Measurements from ENCODE around the gene ADGRL1. TPM values are rescaled to one million over a fixed set of nuclear protein-coding genes. Genes with fewer than 3 reads are reported as not detected.
"Not testable (repeated sequence)": the region's sequence is repeated elsewhere in the genome, so short reads cannot be mapped to it uniquely, and the experiment has no call there.

The ADGRL1 gene
- total and polyA plus RNA-seq, 2 of the 8 experiments (the other 6 are each of a cell fraction or from before 2014, with no cell fraction given), result 95.6 to 112 TPM

DNA sequence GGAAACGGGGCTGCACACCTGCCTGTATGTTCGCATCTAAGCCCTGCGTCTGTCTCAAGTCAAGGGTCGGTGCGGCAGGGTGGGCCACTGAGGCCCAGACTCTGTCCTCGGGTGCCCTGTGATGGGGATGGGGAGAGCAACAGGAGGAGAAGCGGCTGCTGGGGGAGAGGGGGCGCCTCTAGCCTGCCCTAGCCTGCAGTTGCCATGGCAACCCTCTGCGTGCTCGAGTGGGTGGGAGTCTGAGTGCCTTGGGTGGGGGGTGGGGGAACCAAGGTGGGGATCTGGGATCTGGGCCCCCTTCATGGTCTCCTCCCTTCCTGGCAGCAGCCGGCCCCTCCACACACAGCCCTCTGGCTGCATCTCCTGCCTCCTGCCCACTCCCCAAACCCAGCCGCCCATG is 10.8 kb downstream of the ADGRL1 start:
- H3K4me1 ChIP-seq (replicated peaks in 1 of 4; ENCODE audit: control insufficient read depth in 3 of 4, insufficient read depth in 4 of 4, low read length in 3 of 4); H2BK20ac ChIP-seq (ENCODE audit: low read length); H3K27ac ChIP-seq (ENCODE audit: low read depth, low read length); H2BK12ac ChIP-seq (ENCODE audit: low read depth, low read length); H4K8ac ChIP-seq (ENCODE audit: extremely low read depth, insufficient read depth, low read length); FAIRE-seq; H3K36me3 ChIP-seq (ENCODE audit: control insufficient read depth in 2 of 4, insufficient read depth in 4 of 4, low read length in 3 of 4); DNase-seq (ENCODE audit: low read depth in 1 of 2, low spot score in 2 of 2); H3K23ac ChIP-seq (ENCODE audit: insufficient read length); H3K4ac ChIP-seq (replicated peaks; ENCODE audit: insufficient read length, low read depth, low read length); H3K4me2 ChIP-seq (ENCODE audit: insufficient read depth in 1 of 2, low read depth in 2 of 2, low read length in 2 of 2); H2AK5ac ChIP-seq (ENCODE audit: low read depth, low read length); H4K5ac ChIP-seq (ENCODE audit: insufficient read length, low read depth, low read length); H2AFZ ChIP-seq (ENCODE audit: low read length); H3K23me2 ChIP-seq (ENCODE audit: low read depth, low read length); H2BK15ac ChIP-seq (ENCODE audit: low read length); H3K18ac ChIP-seq (ENCODE audit: extremely low read depth, low read length); H2BK120ac ChIP-seq (replicated peaks; ENCODE audit: low read depth, low read length); H2BK5ac ChIP-seq (ENCODE audit: low read depth, low read length); H3K56ac ChIP-seq (replicated peaks; ENCODE audit: insufficient read length, low read depth, low read length); H3K27me3 ChIP-seq (replicated peaks in 1 of 4; ENCODE audit: control insufficient read depth in 3 of 4, extremely low read depth in 1 of 4, insufficient read depth in 3 of 4, low read length in 3 of 4); H3K9me3 ChIP-seq (ENCODE audit: insufficient read depth in 2 of 2, low read depth in 1 of 2, low read length in 1 of 2); H3K14ac ChIP-seq (ENCODE audit: insufficient read length); POLR2A ChIA-PET (ENCODE audit: partially characterized antibody); H3K9ac ChIP-seq (replicated peaks in 1 of 4; ENCODE audit: extremely low read depth in 1 of 4, low read depth in 3 of 4, low read length in 3 of 4); H4K91ac ChIP-seq (replicated peaks; ENCODE audit: insufficient read length, low read length); H3K4me3 ChIP-seq (ENCODE audit: extremely low read depth in 1 of 4, insufficient read depth in 2 of 4, low read depth in 3 of 4, low read length in 4 of 4): not testable (repeated sequence)
- CTCF ChIA-PET (ENCODE audit: partially characterized antibody), result interaction anchor here (0.7 to 13.2 kb wide), 7 partner anchors 8 to 219 kb away, joined by 3 to 171 read pairs (median 4); no protein-coding TSS in a partner anchor
- 79% methylated on average over 10 of the region's 12 CpGs; no CpG with 5 or more reads in 1 of the 2 experiments for WGBS, 2 experiments (ENCODE audit: extremely low coverage in 1 of 2, insufficient coverage in 1 of 2, insufficient read length in 1 of 2, insufficient replicate concordance in 2 of 2, low coverage in 1 of 2, low lambda C conversion rate in 2 of 2, missing lambda C conversion rate in 1 of 2)
- H3K79me2 ChIP-seq (ENCODE audit: control insufficient read depth in 1 of 2, insufficient read depth in 2 of 2, low read length in 2 of 2), result peaks cover 21 to 90% of the 10 kb centered on the region in 2 experiments
- peaks cover 13% of the 10 kb centered on the region for H3K79me1 ChIP-seq (ENCODE audit: low read depth, low read length)
- peaks cover 17 to 20% of the 10 kb centered on the region in 2 experiments for H4K20me1 ChIP-seq (replicated peaks in 1 of 2; ENCODE audit: control insufficient read depth in 1 of 2, insufficient read depth in 2 of 2, low read length in 2 of 2)
